CD4-positive, alpha-beta T cell treated with Interleukin-17A for 1 hour (primary cell): ENCODE results near the gene HAUS7.
"Not testable (repeated sequence)": the region's sequence is repeated elsewhere in the genome, so short reads cannot be mapped to it uniquely, and the experiment has no call there.

Experiments used
- DNase-seq: peaks from one replicate; pipeline ENCODE4 v3.0.0-alpha.2; 2020

The HAUS7 gene

DNA sequence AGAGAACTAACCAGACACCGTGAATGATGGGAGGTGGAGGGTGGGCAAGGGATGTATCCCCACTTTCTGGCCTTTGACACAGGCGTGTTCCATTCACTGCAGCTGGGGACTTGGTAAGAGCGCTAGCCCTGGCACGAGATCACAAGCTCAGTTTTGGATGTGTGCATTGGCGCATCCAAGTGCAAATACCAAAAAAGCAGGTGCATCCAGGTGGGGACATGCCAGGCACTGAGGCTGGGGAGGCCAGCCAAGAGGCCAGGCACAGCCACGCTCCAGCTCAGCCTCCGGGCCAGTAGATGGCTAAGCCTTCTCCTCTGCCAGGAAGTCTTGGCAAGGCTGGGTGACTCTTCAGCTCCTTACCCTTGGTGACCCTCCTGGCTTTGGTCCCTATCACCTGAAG, 63.5 kb downstream of the HAUS7 start:
- no peak for DNase-seq

DNA sequence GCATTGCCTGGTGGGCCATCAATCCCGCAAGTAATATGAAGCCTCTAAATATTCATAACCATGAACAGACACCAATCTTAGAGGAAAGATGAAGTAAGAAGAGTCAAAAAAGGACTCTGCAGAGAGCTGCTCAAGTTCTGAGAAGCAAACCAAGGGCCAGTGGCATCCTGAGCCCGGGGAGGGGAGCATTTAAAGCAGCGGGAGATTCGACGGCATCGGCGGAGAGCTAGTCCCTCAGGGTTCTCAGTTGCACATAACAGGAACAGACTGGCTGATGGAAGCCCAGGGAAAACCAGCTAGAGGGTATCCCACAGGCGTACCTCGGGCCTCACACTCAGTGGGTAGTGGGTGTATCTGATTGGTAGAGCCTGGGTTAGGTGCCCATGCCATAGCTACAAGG, 64.4 kb downstream of the HAUS7 start:
- DNase-seq: no peak

DNA sequence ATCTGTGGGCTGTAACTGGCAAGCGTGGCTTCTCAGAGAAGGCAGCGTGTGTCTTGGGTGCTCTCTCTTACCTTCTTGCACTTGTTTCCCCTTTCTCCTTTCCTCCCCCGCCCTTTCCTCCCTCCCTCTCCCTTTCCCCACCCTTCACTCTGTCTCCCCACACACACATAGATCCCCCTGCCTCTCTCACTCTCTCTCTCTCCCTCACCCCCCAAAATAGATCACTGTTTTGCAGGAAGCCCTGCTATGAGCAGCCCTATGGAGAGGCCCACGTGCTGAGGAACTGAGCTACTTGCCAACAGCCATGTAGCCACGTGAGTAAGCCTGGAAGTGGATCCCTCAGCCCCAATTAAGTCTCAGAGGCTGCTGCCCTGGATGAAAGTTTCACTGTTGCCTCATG, 65.0 kb downstream of the HAUS7 start:
- DNase-seq: no peak

DNA sequence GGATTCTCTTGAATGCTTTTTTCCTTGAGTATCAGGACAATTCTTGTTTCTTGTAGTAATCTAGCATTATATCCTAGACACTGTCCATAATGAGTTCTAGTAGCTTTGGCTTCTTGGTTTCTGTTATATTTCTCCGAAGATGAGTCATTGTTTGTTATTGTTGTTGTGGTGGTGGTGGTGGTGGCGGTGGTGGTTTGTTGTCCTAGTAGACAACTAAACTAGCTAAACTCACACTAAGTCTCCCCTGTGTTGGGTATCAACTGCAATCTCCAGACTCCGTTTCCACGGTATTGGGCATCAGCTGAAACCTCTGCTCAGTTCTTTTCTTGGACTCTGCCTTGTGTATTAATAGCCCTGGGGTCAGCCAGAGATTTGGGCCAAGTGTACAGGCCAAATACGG, 66.0 kb downstream of the HAUS7 start:
- not testable (repeated sequence) for DNase-seq

DNA sequence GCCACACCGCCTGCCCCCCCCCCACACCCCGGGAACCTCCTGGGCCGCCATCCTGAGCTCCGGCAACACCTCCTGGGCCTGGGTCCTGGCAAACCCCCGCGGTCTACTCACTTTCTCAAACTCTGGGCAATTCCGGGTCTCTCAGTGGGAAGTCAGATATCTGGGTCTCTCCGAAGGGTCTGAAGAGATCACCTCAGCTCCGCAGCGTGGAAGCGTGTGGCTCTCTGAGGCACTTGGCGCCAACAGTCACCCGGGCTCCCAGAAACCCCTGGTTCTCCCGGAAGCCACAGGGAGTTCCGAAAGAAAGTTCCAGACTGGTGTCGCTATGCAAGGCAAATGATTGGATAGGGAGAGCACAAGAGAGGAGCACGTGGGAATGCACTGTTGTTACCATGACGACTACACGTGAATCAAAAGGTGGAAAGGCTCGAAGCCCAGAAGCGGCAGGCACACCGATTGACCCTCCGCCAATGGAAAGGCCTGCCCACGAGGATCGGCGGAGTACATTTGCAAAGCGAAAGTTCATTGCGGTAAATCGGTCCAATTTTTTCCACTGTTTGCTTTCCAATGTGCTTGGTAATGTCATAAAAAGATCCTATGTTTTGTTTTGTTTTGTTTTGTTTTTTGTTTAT, 69.1 kb downstream of the HAUS7 start, which contains the start of gene PNMA6E:
PNMA6E (minus strand) TSS at position 218 of the 632 bp plus-strand sequence. CDS start 2,501 bp downstream, outside the sequence.
- DNase-seq: no peak

DNA sequence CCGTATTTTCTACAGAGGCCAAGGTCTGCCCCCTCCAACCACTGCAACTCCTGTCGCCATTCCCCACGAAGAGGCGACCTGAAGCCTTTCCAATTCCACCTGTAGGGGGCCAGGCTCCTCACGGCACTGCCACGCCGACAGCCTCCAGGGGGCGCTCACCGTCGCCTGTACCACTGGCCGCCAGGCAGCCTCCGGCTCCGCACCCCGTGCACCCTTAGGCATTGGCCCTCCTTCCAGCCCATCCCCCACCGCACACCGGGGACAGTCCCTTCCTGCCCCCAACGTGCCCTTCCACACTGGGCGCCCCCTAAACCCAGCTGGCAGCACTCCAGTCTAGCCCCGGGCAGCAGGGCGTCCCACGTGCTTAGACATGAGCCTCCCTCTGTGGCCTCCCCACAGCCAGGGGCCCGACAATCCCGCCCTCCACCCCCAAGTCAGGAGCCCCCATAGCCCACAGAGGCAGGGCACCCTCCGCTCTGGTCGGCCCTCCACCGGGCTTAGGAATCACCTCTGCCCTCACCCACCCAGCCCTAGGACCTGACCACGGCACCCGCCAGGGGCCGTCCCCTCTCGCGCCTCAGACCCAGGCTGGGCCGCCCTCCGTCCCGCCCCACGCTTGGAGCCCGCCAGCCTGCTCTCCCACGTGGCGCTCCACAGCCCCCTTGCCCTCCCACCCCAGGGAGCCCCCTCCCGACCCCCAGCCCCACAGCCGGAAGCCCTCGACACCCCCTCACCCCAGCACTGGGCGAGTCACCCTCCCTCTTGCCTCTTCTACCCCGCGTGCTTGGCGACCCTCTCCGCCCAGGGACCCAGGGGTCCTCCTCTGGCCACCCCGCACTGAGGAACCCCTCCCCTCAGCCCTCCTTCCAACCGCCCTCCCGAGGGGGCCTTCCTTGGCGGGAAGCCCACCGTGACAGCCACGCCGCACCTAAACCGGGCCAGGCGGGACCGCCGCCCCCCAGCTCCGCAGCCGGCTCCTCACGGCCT, 69.9 kb downstream of the HAUS7 start:
- peak; percentile 40 for DNase-seq

DNA sequence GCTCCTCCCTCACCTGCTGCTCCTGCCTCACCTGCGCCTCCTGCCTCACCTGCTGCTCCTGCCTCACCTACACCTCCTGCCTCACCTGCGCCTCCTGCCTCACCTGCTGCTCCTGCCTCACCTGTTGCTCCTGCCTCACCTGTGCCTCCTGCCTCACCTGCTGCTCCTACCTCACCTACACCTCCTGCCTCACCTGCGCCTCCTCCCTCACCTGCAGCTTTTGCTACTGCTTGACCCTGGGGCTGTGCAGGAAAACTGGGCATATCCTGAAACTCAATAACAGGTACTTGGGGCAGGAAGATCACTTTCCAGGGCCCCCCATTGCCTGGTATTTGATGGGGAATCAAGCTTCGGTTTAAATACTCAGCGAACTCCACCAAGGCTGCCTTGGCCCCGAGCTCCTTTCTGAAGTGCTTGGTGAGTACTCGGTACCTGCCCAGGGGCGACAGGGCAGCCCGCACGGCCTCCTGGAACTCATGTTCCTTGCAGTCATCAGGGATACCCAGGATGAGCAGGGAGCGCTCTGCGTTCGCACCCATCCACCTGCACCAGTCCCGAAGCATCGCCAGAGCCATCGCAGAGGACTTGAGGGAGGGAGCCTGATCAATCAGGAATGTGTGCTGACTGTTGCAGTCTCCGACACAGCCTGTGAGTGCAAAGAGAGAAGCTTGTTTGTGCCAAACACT, 72.0 kb downstream of the HAUS7 start:
- DNase-seq: no peak
